HG03565 (cell line): Measurements from ENCODE around the gene VDR.
A peak's percentile ranks its signal among the peaks of the same experiment; 100 is the strongest.

ENCODE experiments used
- ATAC-seq: cut with Tn5 transposase; IDR thresholded peaks from one replicate; pipeline ENCODE4 v1.9.1; 2021; ENCODE audit warnings: mild to moderate bottlenecking, moderate library complexity; ENCODE audit not compliant: unreplicated experiment

The VDR gene

DNA sequence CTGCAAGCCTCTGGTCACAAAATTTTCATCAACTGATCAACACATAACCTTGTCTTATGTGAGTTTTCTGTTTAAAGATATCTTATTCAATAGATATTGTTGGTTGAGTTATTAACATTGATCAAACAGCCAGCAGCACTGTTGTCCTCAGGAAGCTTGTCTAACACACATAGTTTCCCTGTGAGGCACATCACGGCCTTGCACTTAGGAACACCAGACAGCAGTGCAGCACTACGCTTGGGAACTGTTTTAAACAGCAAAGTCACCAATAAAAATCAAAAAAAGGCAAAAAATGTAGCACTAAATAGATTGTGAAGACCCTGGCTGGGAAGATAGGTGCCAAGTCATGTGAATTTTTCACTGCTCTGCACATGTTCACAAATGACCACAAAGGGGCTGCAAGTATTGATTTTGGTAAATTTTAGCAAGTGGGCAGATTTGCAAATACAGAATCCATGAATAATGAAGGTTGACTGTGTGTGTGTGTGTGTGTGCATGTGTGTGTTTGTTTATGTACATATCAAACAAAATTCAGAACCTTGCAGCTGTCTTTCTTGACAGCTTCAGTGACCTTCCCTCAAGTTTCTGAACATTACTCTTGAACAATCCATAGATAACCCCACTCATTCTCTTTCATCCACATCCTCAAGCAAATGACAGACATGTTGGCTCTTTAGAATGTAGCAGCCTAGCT lies 28.9 kb downstream of the VDR start:
- no peak for ATAC-seq

- ATAC-seq: no peak
Observed at GRCh38 chr12:47874316-47874715, 30.5 kb downstream of the VDR start.

DNA sequence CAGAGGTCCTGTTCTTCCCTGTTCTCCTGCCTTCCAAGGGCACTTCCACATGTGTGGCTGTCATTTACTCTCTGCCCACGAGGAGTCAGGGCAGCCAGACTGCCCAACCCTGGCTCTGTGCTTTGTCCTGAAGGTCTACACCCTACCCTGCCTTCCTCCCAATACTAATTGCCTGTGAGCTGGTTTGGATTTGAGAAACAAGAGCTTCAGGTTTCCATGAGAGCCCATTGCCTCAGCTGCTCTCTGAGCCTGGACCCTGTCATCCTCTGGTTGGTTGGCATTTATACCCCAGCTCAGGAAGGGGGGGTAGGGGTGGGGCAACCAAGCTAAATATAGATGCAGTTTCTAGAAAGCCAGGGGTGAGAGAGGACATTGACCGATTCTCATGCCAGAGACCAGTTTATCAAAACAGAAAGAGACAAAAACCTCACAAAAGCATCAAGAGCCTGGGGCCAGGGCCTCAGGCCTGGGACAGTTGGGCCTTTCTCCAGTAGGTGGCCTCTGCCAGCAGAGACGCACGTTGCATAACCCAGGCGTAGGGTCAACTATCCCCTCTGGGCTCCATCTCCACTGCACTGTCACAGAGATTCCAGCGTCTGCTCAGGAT lies 34.5 kb downstream of the VDR start:
- no peak for ATAC-seq

DNA sequence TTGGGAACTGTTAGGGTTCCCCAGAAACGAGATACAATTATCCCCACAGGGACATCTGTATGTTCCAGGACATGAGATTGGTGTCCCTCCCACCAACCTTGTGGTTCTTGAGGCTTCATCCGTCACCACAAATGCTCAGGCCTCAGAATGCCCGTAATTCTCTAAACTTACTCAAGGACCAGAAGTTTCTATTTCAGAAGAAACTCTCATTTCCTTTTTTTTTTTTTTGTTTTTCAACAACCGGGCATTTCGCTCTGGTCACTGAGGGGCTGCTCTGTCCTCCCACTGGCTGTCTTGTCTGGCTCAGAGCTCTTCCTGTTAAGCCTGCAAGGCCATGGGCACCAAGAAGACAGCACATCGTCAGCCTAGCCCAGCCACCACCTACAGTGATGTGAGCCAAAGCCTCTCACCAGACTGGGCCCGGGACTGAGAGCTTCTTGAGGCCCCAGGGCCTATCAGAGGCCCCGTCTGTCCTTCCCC lies 36.2 kb downstream of the VDR start:
- peak; percentile 58 for ATAC-seq

- ATAC-seq: peak; percentile 3
Observed at GRCh38 chr12:47868041-47868440, 36.8 kb downstream of the VDR start.

- no peak for ATAC-seq
Observed at GRCh38 chr12:47867495-47867941, 37.3 kb downstream of the VDR start.

- no peak for ATAC-seq
Observed at GRCh38 chr12:47864646-47865235, 40.1 kb downstream of the VDR start.

DNA sequence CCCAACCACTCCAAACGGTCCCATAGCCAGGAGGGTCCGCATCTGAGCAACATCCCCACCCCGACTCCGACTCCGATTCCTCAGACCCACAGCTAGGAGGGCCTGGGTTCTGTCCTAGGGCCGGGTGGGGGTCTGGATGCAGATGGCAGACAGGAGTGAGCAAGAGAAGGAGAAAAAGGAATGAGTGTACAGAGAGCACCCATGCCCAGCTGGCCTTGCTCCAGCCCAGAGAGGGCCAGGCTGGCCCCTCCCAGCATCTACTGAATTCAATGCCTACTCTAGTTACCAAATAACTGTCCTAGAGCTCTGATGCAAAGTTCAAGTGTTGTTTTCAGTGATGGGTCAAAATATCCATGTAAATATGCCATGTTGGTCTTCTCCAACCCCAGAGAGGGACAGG lies 40.8 kb downstream of the VDR start:
- no peak for ATAC-seq

DNA sequence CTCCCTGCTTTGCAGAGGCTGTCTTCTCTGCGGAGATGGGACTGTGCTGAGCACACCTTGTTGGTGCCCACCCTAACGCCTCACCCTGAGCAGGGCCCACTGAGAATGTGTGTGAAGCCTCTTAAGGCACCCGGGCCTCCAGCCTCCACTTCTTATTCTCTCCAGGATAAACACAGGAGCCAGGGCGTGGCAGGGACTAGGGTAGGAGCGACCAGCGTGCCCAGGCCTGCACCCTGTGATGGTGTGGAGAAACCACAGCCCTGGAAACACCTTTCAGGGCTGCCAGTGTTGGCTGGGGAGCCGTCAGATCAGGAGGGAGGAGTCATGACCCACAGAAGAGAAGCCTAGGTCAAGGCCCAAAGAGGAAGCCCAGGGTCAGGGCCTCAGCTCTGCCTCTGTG lies 41.3 kb downstream of the VDR start:
- ATAC-seq: no peak

GRCh38 chr12:47862881-47863280 lies 41.9 kb downstream of the VDR start:
- ATAC-seq: no peak

GRCh38 chr12:47862167-47862750 lies 42.5 kb downstream of the VDR start:
- ATAC-seq: no peak

- no peak for ATAC-seq
Observed at GRCh38 chr12:47860873-47861272, 43.9 kb downstream of the VDR start.

DNA sequence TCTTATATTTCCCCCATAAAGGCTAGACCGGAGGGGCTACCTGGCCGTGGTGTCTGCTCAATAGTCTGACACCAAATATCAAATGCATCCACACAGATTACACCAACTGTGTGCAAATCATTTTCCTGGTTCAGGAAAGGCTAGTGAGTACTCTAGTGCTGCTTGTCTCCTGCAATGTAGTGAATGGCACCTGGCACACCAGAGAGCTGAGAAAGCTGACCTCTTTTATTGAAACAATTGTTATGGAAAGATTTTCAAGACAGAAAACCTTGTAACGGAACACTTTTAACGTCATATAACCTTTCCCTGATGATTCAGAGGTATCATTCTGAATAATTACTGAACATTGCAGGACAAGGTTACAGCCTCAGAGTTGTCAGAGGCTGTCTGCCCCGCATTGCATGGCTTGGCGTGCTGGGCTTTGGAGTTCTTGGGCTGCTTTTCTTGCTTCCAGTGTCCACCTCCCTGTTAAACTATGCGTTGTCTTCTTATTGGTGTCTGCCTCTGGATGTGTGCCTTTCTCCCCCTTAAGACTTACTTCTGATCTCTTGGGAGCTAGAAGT lies 44.4 kb downstream of the VDR start:
- ATAC-seq: no peak

DNA sequence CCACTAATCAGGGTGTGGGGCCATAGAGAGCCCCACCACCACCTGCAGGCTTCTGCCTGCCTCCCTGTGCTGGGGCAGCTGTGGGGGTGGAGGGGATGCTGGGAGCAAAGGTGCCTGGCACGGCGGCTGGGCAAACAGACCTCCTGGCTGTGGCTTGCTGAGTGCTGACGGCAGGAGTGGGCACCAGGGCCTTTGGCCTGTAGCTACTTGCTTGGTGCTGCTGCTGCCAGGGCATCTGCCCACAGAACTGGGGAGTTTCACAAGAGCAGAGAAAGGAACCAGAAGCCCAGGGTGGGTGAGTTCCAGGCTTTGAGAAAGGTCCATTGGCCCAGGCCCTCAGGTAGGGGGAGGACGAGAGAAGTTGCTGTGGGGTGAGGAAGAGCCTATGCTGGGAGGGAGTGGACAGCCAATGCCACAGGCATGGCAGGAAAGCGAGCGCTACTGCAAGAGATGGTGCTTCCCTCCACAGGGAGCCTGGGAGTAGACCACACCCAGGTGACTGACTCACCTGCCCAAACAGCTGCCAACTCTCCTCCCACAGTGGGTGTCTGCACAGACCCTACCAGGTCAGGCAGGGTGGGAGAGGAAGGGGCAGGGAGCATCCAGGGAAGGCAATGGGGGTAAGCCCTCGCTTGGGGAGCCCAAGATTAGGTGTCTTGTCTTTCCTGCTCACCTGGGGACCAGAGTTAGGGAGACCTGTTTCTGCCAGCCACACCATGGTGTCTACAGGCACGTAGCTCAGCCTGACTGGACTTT lies 46.1 kb downstream of the VDR start:
- no peak for ATAC-seq

DNA sequence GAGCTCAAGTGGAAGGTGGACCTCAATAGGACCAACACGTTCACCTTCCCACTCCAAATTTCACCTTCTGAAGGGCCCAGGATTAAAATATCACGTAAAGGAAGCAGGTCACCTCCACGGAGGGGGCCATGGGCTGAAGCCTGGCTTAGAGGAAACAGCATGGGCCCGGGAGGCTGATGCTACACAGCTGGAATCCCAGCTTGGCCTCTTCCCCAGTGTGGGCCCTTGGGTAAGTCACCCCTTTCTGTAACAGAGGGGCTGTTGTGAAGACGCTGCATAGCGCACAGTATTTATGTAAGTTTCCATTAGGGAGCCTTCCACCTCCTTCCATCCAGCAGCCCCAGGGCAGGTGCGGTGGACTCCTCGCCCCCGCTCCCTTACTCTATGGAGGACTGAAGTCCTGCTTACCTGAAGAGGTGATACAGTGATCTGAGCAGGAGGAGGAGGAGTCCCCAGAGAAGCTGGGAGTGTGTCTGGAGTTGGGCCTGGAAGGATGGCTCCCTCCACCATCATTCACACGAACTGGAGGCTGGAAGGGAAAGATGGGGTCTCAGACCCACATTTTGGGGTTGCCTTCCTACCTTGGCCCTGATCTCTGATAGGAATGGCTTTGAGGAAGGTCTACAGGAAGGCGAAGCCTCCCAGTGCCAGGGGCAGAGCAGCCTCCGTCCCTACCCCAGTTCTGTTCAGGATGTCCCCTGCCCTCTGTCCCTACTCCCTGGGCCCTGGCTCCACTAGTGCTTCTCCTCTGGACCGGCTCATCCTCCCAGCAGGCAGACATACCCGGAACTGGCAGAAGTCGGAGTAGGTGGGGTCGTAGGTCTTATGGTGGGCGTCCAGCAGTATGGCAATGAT lies 47.8 kb downstream of the VDR start:
- no peak for ATAC-seq

DNA sequence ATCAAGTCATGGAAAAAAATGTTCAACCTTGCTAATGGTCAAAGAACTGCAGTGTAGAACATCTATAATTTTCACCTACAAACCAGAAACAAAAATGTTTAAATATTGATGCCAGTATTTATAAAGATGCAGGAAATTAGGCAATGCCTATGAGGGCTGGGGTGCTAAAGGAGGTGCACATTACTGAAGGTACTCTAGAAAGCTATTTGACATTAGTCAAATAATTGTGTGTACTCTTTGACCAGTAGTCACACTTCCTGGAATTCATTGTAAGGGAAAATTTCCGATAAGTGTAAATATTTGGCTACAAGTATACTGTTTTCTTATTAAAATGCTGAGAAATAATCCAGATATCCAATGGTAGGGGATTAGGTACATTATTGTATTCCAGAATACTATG lies 48.7 kb downstream of the VDR start:
- ATAC-seq: no peak

DNA sequence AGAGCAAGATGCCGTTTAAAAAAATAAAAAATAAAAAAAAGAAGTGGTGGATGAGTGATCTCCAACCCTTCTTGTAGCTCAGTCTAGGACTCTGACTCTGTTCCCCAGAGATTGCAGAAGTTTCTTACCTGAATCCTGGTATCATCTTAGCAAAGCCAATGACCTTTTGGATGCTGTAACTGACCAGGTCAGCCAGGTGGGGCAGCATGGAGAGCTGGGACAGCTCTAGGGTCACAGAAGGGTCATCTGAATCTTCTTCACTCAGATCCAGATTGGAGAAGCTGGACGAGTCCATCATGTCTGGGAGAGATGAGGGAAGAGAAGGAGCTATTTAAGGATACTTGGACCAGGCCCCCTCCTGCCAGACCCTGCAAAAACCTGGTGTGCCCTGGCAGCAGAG lies 49.3 kb downstream of the VDR start:
- ATAC-seq: no peak

- no peak for ATAC-seq
Observed at GRCh38 chr12:47854531-47854930, 50.3 kb downstream of the VDR start.

DNA sequence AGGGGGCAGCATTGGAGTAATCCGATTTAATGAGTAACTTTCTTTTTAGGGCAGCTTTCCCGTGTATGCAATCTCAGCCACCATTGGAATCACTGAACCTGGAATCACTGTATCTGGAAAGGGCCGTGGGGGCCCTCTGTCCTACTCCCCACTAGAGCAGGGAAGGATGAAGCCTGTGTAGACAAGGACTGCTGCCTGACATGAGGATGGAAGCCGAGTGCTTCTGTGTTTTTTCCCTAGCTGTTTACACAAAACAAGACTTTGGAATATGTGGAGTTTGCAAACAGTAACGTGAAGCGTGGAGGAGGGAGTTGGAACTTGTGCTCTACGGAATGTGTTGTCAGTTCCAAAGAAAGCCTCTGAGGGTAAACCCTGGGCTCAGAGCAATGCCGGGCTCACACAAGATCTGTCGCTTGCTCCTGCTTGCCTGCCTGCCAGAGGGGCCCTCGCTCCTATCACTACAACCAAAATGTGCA lies 52.7 kb downstream of the VDR start:
- no peak for ATAC-seq
